Suppressor macrophage (primary cell): Measurements from ENCODE around the gene SLC28A2.

Source experiments
- DNase-seq, 4 experiments: peaks; one replicate each; pipeline ENCODE4 v3.0.0-alpha.2; 2020 to 2022

SLC28A2 gene

DNA sequence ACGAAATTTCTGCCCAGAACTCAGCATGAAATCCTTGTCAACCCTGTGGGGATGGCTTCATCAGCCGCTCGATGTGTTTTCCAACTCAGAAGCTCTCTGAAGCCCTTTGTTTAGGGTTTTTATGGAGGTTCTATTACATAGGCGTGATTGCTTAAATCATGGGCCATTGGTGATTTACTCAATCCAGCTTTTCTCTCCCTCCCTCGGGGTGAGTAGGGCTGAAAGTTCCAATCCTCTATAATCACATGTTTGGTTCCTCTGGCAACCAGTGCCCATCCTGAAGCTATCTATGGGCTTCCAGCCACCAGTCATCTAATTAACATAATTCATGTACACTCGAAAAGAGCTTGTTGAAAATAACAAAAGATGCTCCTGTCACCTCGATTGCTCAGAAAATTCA lies 74.7 kb downstream of the SLC28A2 start:
- DNase-seq, result no peak
